ENCODE measurements around the gene RCAN1.

- no peak for TF ChIP-seq POLR2A (IDR thresholded peaks at IDR 0.05)
- no peak for TF ChIP-seq CTCF (IDR thresholded peaks at IDR 0.05)
Measured at GRCh38 chr21:34612557-34612956, 2.4 kb downstream of the RCAN1 start.

Measured in body of pancreas (tissue), 4 donors.